Measurements from ENCODE around the gene RPL28. TPM values are rescaled to one million over a fixed set of nuclear protein-coding genes. Genes with fewer than 3 reads are reported as not detected.

The RPL28 gene
- 3,231 TPM for polyA plus RNA-seq (2012; ENCODE audit: insufficient read depth, insufficient read length)

DNA sequence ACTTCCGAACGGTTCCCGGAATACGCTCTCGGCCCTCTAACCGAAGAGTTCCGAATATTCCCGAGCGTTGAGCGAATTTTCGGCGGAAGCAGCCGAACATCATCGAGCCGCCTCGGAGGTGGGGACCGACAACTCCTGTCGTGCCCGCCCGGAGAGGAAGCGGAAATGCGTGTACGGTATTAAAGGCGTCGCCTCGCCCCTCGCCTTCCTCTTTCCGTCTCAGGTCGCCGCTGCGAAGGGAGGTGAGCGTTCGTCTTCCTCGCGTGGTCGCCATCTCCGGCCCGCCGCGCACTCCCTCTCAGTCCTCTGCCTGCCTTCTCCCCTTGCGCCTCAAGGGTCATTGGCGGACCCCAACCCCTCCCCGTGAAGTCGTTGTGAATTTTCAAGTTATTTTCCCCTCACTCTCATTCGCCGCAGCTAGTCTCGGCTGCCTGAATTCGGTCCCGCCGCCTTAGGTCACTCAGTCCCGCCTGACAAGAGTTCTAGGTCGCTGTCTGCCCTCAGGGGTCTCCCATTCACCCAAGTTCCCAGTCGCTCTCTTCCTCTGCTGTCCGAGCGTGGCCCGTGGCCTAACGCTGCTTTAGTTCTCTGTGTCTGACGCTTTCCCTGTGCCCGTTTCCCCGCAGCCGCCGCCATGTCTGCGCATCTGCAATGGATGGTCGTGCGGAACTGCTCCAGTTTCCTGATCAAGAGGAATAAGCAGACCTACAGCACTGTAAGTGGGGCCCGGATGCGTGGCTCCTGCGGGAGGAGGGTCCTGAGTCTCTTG, at the start of gene RPL28:
Gene RPL28, plus strand, starts transcription at position 209 of the 769 bp plus-strand sequence. Its CDS starts 426 bp downstream, at position 635.
- H3K4me3 ChIP-seq (ENCODE audit: low read length), result peak within 1 kb of the TSS; percentile 99
- peak; percentile 98 for DNase-seq (ENCODE audit: low read depth, low spot score)

DNA sequence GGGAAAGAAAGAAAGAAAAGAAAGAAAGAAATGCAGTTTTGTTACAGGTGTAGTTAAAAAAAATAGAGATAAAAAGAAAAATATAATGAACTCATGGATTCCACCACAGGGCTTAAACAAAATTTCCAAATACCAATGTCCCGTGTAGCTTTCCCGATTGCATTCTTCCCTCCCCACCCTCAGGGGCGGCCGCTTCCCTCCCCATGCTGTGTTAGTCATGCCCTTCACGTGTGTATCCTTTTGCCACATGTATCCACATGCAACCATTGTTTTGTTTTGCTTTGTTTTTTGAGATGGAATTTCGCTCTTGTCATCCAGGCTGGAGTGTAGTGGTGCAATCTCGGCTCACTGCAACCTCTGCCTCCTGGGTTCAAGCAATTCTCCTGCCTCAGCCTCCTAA, 49.6 kb upstream of the RPL28 start:
- DNase-seq (ENCODE audit: low read depth, low spot score), result no peak
- H3K4me3 ChIP-seq (ENCODE audit: low read length), result no peak overlapping the region

DNA sequence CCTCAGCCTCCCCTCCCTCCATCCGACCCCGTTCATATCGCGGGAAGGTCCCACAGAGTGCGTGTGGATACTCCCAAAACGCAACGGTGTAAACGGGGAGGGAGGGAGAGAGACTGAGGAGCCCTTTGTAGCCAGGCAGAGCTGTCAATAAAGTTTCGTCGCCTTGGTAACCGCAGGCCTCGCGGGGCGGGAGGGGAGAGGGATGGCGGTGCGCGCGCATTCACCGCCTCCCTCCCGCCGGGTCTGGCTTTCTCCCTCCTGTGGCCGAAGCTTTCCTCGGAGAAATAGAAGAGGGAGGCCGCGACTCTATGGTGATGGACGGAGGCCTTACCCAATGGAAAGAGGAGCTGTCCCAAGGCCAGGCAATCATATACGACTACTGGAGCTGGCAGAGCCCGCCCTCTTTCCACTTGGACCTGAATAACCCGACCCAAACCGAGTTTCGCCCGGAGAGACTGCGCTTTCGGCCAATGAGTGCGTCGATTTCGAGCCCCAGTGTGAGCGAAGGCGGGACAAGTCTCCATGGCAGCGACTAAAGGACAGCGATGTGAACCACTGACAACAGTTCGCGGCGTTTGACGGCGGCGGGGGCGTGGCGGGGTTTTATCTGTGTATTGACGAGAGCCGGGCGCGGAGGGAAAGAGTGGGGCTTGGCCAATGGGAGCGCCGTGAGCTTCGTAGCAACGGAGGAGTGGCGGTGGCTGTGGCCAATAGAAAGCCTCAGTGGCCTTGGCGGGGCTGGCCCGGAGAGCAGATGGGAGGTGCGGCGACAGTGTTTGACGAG, 46.4 kb upstream of the RPL28 start, which contains the start of gene KMT5C:
Gene KMT5C, plus strand, starts transcription at position 772 of the 784 bp plus-strand sequence. CDS start 2,061 bp downstream, outside the sequence.
- DNase-seq (ENCODE audit: low read depth, low spot score), result peak; percentile 100
- H3K4me3 ChIP-seq (ENCODE audit: low read length), result peak within 1 kb of the TSS; percentile 86

DNA sequence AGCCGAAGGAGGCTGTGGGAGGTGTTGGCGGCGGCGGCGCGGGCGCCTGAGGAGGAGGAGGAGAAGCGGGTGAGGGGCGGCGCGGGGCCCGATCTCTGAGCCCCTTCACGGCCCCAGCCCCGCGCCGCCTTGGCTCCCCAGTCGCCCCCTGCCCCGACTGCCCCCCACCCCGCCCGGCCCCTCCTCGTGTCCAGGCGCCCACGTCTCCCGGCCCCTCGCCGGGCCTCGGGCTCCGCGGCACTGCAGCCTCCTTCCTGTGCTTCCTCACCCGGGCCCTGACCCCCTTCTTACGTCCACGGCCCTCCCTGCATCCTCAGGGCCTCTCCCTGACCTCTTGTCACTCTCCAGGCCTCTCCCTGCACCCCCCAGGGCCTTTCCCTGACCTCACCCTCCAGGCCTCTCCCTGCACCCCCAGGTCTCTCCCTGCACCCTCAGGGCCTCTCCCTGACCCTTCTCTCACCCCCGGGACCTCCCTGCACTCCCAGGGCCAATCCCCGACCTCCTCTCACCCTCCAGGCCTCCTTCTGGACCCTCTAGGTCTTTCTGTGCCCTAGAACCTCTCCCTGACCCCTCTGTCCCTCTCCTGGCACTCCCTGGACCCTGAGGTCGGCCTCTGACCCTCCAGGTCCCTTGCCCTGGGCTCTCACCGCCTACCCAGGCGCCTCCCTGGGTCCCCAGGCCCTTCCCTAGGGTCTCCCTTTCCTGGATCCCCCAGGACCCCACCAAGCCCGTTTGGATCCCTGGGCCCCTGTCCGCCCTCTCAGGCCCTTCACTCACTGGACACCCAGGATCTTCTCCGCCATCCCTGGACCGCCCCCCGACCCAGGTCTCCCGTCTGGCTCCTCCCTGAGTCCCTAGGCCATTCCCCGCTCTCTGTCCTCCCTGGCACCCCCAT, 45.6 kb upstream of the RPL28 start:
- peak overlapping the region; percentile 86 for H3K4me3 ChIP-seq (ENCODE audit: low read length)
- no peak for DNase-seq (ENCODE audit: low read depth, low spot score)

DNA sequence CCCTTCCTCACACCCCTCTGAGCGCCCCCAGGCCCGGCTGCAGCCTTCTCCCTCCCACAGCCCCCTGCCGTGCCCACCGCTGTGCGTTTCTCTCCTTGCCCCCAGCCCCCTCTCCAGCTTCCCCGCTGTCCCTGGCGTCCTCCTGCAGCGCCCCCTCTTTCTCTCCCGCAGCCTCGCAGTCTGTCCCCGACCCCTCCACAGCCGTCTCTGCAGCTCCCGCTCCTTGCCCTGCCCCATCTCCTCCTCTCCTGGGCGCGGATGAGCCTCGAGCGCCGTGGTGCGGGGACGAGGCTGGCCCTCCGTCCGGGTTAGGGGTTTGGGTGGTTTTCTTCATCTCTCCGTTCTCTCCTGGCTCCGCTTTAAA, 45.0 kb upstream of the RPL28 start:
- H3K4me3 ChIP-seq (ENCODE audit: low read length), result peak overlapping the region; percentile 86
- DNase-seq (ENCODE audit: low read depth, low spot score), result no peak

DNA sequence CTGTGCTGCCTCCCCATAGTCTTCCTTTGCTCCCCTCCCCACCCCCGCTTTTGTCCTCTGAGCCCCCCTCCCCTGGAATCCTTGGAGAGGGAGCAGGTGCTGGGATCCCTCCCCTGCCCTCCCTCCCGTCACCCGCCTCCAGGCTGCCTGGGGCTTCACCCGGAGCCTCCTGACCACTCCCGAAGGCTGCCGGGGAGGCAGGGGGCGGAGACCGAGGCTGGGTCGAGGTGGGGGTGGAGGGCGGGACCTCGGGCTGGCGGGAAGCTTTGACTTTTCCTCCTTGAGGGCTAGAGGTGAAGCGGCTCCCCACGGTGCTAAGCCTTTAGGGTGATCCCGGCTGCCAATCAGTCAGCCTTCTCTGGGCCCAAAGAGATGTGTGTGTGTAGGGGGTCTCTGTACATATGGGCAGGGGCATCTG, 44.6 kb upstream of the RPL28 start:
- peak overlapping the region; percentile 86 for H3K4me3 ChIP-seq (ENCODE audit: low read length)
- DNase-seq (ENCODE audit: low read depth, low spot score), result peak; percentile 36

DNA sequence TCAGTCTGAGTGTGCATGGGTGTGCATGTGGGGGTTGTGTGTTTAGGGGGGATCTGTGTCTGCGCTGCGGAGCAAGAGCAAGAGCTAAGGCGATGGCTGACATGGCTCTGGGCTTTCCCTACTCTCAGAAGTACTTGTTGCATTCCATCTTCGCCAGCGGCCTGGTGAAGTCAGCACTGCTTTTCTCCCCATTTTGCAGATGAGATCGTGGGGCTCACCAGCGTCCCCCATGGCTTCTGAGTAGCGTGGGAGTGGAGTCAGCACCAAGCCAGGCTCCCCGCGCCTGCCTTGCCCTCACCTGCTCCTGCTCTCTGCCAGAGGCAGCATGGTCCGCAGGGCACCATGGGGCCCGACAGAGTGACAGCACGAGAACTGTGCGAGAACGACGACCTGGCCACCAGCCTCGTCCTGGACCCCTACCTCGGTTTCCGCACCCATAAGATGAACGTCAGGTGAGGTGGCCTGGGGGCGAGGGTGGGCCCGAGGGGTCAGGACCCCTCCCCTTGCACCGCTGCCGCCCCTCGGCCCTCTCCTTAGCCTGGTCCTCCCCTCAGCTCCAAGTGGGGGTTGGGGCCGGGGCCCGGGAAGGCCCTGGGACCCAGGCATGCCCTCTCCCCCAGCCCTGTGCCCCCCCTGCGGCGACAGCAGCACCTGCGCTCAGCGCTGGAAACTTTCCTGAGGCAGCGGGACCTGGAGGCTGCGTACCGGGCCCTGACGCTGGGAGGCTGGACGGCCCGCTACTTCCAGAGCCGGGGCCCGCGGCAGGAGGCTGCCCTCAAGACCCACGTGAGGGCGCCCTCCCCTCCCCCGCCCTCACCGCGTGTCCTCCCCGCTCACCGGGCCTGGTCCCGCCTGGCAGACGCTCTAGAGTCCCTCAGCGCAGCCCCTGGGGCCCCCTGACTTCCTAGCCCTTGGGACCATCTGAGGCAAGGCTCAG, 43.9 kb upstream of the RPL28 start:
- H3K4me3 ChIP-seq (ENCODE audit: low read length), result peak overlapping the region; percentile 86

DNA sequence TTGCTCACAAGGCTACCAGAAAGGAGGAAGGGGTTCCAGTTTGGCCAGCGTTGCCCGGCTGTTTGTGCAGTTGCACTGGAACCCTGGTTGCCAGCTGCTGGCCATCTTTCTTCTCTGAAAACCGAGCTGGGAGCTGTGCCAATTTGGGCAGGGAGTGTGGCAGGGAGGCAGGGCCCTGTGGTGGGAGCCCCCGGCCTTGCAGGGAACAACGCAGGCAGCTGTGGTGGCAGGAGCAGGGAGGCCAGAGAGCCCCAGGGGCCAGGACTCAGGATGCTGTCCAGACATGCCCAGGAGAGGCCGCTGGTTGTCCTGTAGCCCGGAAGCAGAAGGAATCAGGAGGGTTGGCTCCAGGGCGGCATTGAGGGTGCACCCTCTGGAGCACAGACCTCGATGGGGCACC, 41.3 kb upstream of the RPL28 start:
- DNase-seq (ENCODE audit: low read depth, low spot score), result no peak
- no peak overlapping the region for H3K4me3 ChIP-seq (ENCODE audit: low read length)

More for the DNA sequence above, 43.9 kb upstream of the RPL28 start:
- no peak for DNase-seq (ENCODE audit: low read depth, low spot score)

DNA sequence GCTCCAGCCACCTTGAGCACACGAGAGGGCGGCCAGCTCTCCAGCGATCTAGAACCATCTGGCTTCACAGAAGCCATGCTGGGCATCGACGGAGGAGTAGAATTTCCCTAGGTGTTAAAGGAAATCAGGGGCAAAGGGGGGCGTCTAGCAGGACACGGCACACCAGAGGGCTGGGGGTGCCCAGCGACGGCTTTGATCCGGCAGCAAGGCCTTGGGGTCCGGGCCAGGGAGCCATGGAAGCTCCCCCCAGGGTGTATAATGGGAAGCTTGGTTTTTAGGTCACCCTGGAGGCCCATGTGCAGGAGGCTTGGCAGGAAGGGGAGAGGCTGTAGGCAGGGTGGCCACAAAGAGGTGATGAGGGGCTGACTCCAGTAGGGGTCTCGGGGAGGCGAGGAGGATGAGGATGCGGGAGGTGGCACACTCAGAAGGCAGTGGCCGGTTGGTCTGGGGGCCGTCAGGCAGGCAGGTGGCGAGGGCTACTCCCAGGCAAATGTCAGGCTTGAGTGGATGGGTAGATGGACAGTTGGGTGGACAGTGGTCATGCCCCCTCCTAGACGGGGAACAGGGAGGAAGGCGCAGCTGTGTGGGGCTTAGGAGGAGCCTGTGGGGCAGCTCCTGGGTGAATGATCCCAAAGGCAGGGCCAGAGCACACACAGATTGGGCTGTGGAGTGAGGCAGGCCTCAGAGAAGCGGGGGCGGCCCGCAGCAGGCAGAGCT, 40.5 kb upstream of the RPL28 start:
- no peak overlapping the region for H3K4me3 ChIP-seq (ENCODE audit: low read length)
- no peak for DNase-seq (ENCODE audit: low read depth, low spot score)

DNA sequence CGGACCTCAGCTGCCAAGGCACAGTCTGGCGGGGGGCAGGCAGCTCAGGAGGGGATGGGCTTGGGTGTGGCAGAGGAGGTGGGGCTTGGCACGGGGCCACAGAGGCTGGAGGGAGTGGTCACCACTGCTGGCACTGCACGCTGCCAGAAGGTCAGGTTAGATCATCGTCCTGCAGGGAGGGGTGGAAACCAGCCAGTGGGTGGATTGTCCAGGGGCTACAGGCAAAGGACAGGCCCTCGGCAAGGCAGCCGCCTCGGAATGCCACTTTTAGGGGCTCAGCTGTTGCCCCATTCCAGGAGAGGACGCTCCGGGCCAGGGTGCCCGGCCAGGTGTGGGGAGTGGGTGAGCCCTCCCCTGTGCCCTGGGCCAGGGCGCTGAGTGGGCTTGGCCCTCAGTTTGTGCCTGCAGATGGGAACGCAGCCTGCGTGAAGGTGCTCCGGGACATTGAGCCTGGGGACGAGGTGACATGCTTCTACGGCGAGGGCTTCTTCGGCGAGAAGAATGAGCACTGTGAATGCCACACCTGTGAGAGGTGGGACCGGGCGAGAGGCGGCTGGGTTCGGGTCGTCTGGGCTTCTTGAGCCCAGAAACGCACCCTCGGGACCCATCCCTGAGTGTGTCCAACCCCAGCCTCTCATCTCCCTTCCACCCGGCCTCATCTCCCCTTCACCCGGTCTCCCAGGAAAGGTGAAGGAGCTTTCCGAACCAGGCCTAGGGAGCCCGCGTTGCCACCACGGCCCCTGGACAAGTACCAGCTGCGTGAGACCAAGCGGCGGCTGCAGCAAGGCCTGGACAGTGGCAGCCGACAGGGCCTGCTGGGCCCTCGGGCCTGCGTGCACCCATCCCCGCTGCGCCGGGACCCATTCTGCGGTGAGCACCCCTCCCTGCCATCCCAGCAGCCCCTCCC, 39.7 kb upstream of the RPL28 start:
- H3K4me3 ChIP-seq (ENCODE audit: low read length), result no peak overlapping the region
- DNase-seq (ENCODE audit: low read depth, low spot score), result no peak

DNA sequence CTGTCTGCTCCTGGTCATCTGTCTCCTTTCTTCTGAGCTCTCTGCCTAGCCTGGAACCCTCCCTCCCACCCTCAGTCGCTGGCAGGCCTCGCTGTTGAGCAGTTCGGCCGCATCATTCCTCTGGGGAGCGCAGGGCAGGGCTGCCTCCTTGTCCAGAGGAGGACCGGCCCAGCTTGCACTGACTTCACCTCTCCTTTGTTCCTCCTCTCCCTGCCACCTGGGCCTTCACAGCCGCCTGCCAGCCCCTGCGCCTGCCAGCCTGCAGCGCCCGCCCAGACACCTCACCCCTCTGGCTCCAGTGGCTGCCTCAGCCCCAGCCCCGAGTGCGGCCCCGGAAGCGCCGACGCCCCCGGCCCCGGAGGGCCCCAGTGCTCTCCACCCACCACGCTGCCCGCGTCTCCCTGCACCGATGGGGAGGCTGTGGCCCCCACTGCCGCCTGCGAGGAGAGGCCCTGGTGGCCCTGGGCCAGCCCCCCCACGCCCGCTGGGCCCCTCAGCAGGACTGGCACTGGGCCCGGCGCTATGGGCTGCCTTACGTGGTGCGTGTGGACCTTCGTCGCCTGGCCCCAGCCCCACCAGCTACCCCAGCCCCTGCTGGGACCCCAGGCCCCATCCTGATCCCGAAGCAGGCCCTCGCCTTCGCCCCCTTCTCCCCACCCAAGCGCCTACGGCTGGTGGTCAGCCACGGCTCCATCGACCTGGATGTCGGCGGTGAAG, 38.8 kb upstream of the RPL28 start:
- DNase-seq (ENCODE audit: low read depth, low spot score), result no peak
- no peak overlapping the region for H3K4me3 ChIP-seq (ENCODE audit: low read length)

DNA sequence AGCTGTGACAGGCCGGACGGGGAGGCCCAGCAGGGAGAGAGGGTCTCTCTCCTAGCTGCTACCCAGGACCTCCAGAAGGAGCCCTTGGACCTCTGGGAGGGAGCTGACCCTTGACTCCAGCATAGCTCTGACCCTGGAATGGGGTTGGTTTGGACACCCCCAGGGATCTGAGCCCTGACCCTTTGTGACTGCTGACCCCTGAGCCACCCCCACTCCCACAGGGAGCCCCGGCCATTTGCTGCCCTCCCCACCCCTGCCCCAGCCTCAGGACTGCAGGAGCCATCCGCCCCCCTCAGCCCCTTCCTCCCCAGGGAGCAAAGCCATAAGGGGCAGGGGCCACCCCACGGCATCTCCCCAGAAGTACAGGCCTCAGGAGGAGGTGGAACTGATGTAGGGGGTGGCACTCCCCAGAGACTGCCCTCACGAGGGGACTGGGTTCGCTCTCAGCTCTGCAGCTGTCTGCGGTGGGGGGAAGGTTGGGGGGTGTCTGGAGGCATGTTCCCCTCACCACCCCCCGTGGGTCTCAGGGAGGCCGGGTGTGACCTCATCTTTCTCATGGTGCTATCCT, 38.2 kb upstream of the RPL28 start:
- no peak for DNase-seq (ENCODE audit: low read depth, low spot score)
- no peak overlapping the region for H3K4me3 ChIP-seq (ENCODE audit: low read length)

DNA sequence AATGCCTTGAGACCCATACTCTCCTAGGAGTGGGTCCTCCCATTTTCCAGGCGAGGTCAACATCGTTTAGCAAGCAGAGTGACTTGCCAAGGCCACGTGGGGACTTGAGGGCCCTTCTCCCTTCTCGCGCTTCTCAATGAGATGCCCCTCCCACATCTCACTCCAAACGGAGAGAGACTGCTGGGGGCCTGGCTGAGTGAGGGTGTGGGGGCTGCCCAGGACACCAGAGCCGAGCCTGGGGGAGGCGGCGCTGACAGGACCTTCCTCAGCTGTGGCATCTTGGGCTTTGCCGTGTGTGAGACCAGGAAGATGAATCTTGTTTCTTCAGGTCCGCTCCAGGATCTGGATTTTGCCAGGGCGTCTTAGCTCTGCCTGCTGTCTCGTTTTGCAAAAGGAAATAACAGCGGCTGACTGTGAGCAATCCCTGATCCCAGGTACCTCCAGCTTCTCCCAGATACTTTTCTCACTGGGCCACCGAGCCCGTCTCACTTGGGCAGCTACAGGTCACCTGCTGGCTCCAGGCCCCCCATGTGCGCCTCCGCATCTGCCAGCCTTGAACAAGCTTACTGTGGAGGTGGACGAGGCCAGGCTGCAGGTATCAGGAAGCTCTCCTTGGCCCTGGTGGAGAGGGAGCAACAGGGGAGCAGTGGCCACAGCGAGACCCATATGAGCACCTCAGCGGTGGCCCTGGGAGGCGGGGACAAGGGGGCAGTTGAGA, 37.3 kb upstream of the RPL28 start:
- DNase-seq (ENCODE audit: low read depth, low spot score), result no peak
- H3K4me3 ChIP-seq (ENCODE audit: low read length), result no peak overlapping the region

DNA sequence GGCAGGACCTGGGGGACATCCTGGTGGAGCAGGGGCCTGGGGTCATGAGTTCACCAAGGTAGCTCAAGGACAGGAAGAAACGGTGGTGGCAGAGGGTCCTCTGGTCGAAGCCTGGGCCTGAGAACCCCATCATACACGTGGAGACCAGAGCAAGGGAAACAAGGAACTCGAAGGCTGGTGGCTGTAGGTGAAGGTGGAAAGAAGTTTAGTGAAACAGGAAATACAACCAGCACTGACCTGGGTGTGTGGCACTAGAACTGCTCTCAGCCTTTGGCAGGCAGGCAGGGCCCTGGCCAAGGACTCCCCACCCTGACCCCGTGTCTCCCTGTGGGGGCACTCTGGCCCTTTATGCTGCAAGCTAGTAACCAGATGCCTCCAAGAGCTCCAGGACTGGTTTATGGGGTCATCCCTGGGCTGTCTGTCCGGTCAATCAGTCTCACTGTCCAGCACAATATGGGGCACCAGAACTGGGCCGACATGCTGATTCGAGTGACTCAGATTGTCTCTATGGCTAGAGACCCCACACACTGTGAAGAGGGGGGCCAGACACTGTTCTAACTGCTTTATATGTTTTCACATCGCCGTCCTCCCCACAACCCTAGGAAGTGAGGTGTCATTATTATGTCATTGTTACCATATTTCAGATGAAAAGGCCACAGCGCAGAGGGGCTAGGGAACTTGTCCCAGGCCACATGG, 35.0 kb upstream of the RPL28 start:
- no peak for DNase-seq (ENCODE audit: low read depth, low spot score)
- H3K4me3 ChIP-seq (ENCODE audit: low read length), result no peak overlapping the region

DNA sequence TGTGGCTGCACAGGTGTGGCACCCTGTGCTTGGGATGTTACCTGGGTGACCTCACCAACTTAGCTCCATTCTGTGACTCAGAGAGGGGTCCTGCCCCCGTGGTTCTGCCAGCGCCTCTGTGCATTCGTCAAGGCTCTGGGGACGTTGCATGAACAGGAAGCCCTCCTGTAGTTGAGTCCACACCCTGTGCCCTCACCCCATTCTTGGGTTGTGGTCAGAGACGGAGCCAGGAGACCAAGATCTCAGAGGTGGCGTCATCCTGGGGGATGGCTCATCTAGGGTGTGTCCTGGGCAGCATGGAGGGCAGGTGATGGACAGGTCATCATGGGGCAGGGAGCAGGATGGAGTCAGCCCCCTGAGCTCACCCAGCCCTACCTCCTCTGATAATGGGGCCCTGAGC, 33.7 kb upstream of the RPL28 start:
- no peak for DNase-seq (ENCODE audit: low read depth, low spot score)
- H3K4me3 ChIP-seq (ENCODE audit: low read length), result no peak overlapping the region
